ENCODE measurements around the gene HOXC9.
A peak's percentile ranks its signal among the peaks of the same experiment; 100 is the strongest.

Gene HOXC9

GRCh38 chr12:53992377-53992889 lies 7.5 kb upstream of the HOXC9 start:
- Histone ChIP-seq H3K9ac (no peak overlapping the region), H3K27me3 (ENCODE audit: control insufficient read depth, insufficient read depth, low read length) (peaks cover 42% of the 10 kb centered on the region), H3K27ac (no peak overlapping the region), H3K9me3 (ENCODE audit: control insufficient read depth, low read length) (no peaks in the 10 kb centered on the region), H3K4me3 (ENCODE audit: low read depth, low read length) (no peak overlapping the region), H3K4me2 (ENCODE audit: low read length) (no peak overlapping the region), H3K4me1 (no peaks in the 10 kb centered on the region), H3K36me3 (ENCODE audit: control insufficient read depth, insufficient read depth, low read length) (no peaks in the 10 kb centered on the region), H2AFZ (no peak overlapping the region), H3K79me2 (no peaks in the 10 kb centered on the region)
- TF ChIP-seq, protein P1, sequence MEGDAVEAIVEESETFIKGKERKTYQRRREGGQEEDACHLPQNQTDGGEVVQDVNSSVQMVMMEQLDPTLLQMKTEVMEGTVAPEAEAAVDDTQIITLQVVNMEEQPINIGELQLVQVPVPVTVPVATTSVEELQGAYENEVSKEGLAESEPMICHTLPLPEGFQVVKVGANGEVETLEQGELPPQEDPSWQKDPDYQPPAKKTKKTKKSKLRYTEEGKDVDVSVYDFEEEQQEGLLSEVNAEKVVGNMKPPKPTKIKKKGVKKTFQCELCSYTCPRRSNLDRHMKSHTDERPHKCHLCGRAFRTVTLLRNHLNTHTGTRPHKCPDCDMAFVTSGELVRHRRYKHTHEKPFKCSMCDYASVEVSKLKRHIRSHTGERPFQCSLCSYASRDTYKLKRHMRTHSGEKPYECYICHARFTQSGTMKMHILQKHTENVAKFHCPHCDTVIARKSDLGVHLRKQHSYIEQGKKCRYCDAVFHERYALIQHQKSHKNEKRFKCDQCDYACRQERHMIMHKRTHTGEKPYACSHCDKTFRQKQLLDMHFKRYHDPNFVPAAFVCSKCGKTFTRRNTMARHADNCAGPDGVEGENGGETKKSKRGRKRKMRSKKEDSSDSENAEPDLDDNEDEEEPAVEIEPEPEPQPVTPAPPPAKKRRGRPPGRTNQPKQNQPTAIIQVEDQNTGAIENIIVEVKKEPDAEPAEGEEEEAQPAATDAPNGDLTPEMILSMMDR (IDR thresholded peaks at IDR 0.05), result no peak

DNA sequence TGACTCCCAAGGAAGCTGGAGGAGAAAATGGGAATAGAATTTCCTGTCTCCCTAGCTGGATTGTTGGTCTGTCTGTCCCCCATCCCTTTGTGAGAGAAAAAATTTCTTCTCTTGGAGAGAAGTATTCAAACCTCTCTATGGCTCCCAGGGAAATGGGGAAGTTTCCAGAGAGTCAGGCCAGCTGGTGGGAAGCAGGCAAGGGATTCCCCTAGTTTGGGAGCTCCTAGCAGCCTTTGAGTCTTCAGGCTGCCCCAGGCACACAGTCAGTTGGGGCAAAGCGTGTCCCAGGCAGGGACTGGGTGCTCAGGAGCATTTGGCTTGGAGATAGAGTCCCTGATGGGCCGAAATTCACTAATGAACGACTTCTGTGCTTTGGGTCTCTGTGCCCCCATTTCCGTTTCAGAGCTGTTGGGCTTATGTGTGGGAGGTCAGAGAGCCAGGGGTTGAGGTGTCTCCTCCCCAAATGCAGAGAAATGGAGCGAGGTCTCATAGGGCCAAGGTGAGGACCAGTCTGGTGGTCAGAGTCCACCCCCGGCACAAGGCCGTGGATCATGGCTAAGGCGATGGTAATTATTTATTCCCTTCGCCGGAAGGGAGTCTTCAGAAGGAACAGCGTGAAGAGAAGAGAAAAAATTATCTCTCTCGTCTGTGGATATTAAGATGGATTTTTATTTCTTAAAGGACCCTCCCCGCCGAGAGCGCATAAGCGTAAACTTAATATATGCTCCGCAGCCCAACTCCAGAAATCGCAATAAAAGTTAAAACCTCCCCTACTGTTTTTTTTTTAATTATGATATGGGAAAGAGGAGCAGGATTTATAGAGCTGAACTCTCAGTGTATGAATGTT lies 6.6 kb upstream of the HOXC9 start:
- TF ChIP-seq, protein P1 (IDR thresholded peaks at IDR 0.05), result no peak
- H3K4me2 ChIP-seq (ENCODE audit: low read length), result no peak overlapping the region
- no peak overlapping the region for H2AFZ ChIP-seq
- H3K9me3 ChIP-seq (ENCODE audit: control insufficient read depth, low read length), result no peaks in the 10 kb centered on the region
- no peaks in the 10 kb centered on the region for H3K79me2 ChIP-seq
- no peaks in the 10 kb centered on the region for H3K36me3 ChIP-seq (ENCODE audit: control insufficient read depth, insufficient read depth, low read length)
- no peak overlapping the region for H3K9ac ChIP-seq
- H3K27me3 ChIP-seq (ENCODE audit: control insufficient read depth, insufficient read depth, low read length), result peaks cover 46% of the 10 kb centered on the region
- no peak overlapping the region for H3K4me3 ChIP-seq (ENCODE audit: low read depth, low read length)
- no peaks in the 10 kb centered on the region for H3K4me1 ChIP-seq
- no peak overlapping the region for H3K27ac ChIP-seq

DNA sequence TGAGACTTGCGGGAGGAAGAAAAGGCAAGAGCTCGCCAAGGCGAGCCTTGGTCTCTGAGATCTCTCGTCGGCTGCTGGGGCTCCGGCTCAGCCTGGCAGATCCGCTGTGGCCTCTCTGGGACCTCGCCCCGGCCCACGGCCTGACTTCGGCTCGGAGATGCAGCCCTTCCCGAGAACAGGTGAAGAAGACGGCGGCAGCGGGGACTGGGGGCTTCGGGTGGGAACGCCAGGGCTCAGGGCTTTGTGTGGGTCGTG lies 6.0 kb upstream of the HOXC9 start:
- H3K27ac ChIP-seq, result no peak overlapping the region
- H3K4me1 ChIP-seq, result no peaks in the 10 kb centered on the region
- H3K4me3 ChIP-seq (ENCODE audit: low read depth, low read length), result no peak overlapping the region
- TF ChIP-seq, protein P1 (IDR thresholded peaks at IDR 0.05), result no peak
- H3K9ac ChIP-seq, result no peak overlapping the region
- H2AFZ ChIP-seq, result no peak overlapping the region
- no peaks in the 10 kb centered on the region for H3K36me3 ChIP-seq (ENCODE audit: control insufficient read depth, insufficient read depth, low read length)
- H3K27me3 ChIP-seq (ENCODE audit: control insufficient read depth, insufficient read depth, low read length), result peaks cover 46% of the 10 kb centered on the region
- H3K79me2 ChIP-seq, result no peaks in the 10 kb centered on the region
- H3K4me2 ChIP-seq (ENCODE audit: low read length), result no peak overlapping the region
- no peaks in the 10 kb centered on the region for H3K9me3 ChIP-seq (ENCODE audit: control insufficient read depth, low read length)

- TF ChIP-seq, protein P1 (IDR thresholded peaks at IDR 0.05), result no peak
- Histone ChIP-seq H3K9me3 (ENCODE audit: control insufficient read depth, low read length) (no peaks in the 10 kb centered on the region), H3K27me3 (ENCODE audit: control insufficient read depth, insufficient read depth, low read length) (peaks cover 46% of the 10 kb centered on the region), H3K36me3 (ENCODE audit: control insufficient read depth, insufficient read depth, low read length) (no peaks in the 10 kb centered on the region), H2AFZ (no peak overlapping the region), H3K4me1 (no peaks in the 10 kb centered on the region), H3K4me3 (ENCODE audit: low read depth, low read length) (no peak overlapping the region), H3K4me2 (ENCODE audit: low read length) (peak overlapping the region; percentile 81), H3K9ac (no peak overlapping the region), H3K79me2 (no peaks in the 10 kb centered on the region), H3K27ac (no peak overlapping the region)
These were observed 5.5 kb upstream of the HOXC9 start for GRCh38 chr12:53994264-53995001.
